Astrocyte of the cerebellum (primary cell): ENCODE data around the gene ZEB2.
A peak's percentile ranks its signal among the peaks of the same experiment; 100 is the strongest.

Experiments used
- DNase-seq: peaks from one replicate; pipeline ENCODE4 v3.0.0-alpha.2; 2011; ENCODE audit warnings: low read depth
- H3K4me3 ChIP-seq: 2 replicates; pipeline ENCODE4 v1.5.1; 2011; ENCODE audit warnings: mild to moderate bottlenecking, low read depth, low read length, moderate library complexity
- CTCF ChIP-seq: IDR thresholded peaks from 2 replicates; pipeline ENCODE4 v1.5.1; 2012; ENCODE audit warnings: low read length, low read depth, moderate library complexity, mild to moderate bottlenecking; ENCODE audit errors: missing control alignments
- in situ Hi-C: cut with HindIII; loops from 2 replicates; pipeline ENCODE4 v1.10.0; 2017; ENCODE audit warnings: low sequenced_read_pairs

Gene ZEB2

GRCh38 chr2:144481666-144482065, 38.3 kb downstream of the ZEB2 start:
- no peak for TF ChIP-seq CTCF
- no peak overlapping the region for H3K4me3 ChIP-seq
- DNase-seq, result no peak
- in situ Hi-C loops, result no loop called here

- TF ChIP-seq CTCF, result no peak
- no peak overlapping the region for H3K4me3 ChIP-seq
- in situ Hi-C loops, result no loop called here
- no peak for DNase-seq
These were observed 38.8 kb downstream of the ZEB2 start for GRCh38 chr2:144481109-144481508.

DNA sequence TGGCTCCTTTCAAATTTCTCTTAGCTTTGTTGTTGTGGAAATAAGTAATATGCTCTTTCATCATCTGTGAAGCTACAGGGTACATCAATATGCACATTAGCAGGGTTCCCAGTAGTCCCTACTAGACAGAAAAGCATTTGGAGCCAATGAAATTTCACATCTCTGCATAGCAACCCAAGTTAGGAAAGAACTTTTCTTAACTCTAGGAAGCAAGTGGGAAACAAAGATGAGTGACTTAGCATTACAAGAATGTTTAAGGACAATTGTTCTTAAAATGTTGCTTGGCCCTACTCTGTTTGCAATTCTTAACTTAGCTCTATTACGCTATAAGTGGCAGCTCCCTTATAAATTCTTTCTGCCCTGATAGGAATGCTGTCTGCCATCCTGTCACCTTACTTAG, 39.6 kb downstream of the ZEB2 start:
- in situ Hi-C loops, result no loop called here
- DNase-seq, result no peak
- H3K4me3 ChIP-seq, result no peak overlapping the region
- no peak for TF ChIP-seq CTCF

- in situ Hi-C loops, result no loop called here
- DNase-seq, result no peak
- H3K4me3 ChIP-seq, result no peak overlapping the region
- no peak for TF ChIP-seq CTCF
These were observed 40.3 kb downstream of the ZEB2 start for GRCh38 chr2:144479659-144480058.

DNA sequence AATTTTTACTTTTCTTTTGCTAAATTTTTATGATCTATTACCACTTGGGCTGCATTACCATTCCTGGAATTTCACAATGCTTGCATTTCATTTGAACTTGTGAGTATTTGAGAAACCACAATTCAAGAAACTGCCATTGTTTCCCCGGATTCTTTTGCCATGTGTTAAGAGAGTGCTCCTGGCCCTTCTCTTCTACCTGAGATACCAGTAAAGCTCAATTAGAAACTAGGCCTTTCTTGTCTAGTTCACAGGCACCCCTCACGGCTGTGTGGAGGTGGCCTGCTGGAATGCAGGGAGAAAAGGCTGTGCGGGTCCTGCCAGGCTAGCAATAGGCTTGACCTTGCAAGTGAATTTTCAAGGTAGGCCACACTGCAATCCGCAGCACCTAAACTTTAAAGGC, 40.8 kb downstream of the ZEB2 start:
- H3K4me3 ChIP-seq, result no peak overlapping the region
- in situ Hi-C loops, result no loop called here
- peak; percentile 84 for DNase-seq
- TF ChIP-seq CTCF, result no peak

- no peak for TF ChIP-seq CTCF
- DNase-seq, result no peak
- in situ Hi-C loops, result no loop called here
- H3K4me3 ChIP-seq, result no peak overlapping the region
These were observed 42.0 kb downstream of the ZEB2 start for GRCh38 chr2:144477957-144478311.

DNA sequence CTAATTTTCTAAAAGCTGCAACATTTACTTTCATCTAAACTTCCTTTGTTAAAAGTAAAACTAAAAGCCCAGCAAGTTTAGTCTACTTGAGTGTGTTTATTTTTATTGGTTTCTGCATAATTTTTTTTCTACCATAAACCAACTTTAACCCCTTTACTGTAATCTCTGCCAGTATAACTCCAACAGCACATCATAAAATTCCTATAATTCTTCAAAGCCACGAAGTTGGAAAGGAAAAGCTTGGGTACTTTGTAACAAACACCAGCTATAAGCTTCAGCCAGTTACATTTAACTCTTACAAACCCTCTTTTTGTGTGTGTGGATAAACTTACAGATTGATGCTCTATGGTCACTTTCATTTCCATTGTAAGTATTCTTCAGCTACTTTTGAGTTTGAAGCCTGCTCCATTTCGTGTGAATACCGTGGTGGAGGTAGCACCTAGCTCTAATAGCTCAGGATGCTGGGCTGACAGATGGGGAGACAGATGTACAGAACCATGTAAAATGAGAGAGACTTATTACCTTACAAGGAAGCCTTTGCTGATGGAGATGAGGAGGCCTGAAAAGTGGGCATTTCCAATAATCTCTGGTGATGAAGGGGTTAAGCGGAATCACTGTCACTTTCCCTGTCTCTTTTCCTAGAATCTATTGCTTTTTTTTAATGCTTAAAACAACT, 42.5 kb downstream of the ZEB2 start:
- peak; percentile 53 for DNase-seq
- in situ Hi-C loops, result no loop called here
- H3K4me3 ChIP-seq, result no peak overlapping the region

More for the DNA sequence above, 42.5 kb downstream of the ZEB2 start:
- no peak for TF ChIP-seq CTCF
